SU-DHL-6 (cell line): ENCODE results near the gene S100A5.
"Not testable (repeated sequence)": the region's sequence is repeated elsewhere in the genome, so short reads cannot be mapped to it uniquely, and the experiment has no call there.

Experiments used
- H2AFZ ChIP-seq: fragments of 200-600 bp; sonication (generic); 2 replicates; pipeline ENCODE4 v1.6.1; 2014; ENCODE audit warnings: low read depth, mild to moderate bottlenecking, moderate library complexity, mixed read lengths, antibody characterized with exemption, low read length; ENCODE audit not compliant: severe bottlenecking
- H3F3A ChIP-seq: fragments of 200-600 bp; shearing (Covaris generic); 2 replicates; pipeline ENCODE4 v1.6.0; 2016; ENCODE audit warnings: antibody characterized with exemption, mild to moderate bottlenecking; ENCODE audit not compliant: insufficient read depth
- H3K27ac ChIP-seq: fragments of 200-600 bp; sonication (generic); 2 replicates; pipeline ENCODE4 v1.5.1; 2016; ENCODE audit warnings: low read depth, mild to moderate bottlenecking, low read length, moderate library complexity, mixed read lengths
- H3K27me3 ChIP-seq: fragments of 200-600 bp; sonication (generic), shearing (Covaris generic); 2 replicates; pipeline ENCODE4 v1.6.0; 2014; ENCODE audit warnings: mild to moderate bottlenecking, low read length
- H3K36me3 ChIP-seq: fragments of 200-600 bp; sonication (generic); 2 replicates; pipeline ENCODE4 v1.6.1; 2014; ENCODE audit warnings: mild to moderate bottlenecking, low read length, mixed read lengths
- H3K4me2 ChIP-seq: fragments of 300-600, 200-600 bp; shearing (Covaris generic), sonication (generic); 2 replicates; pipeline ENCODE4 v1.6.0; 2014; ENCODE audit warnings: low read length, low read depth, mild to moderate bottlenecking; ENCODE audit not compliant: poor library complexity, severe bottlenecking
- H3K4me3 ChIP-seq: fragments of 200-600 bp; sonication (generic); 2 replicates; pipeline ENCODE4 v1.5.1; 2014; ENCODE audit warnings: antibody characterized with exemption, low read length, mild to moderate bottlenecking, mixed read lengths; ENCODE audit not compliant: insufficient read depth, poor library complexity, severe bottlenecking
- H3K79me2 ChIP-seq: fragments of 200-600 bp; sonication (generic); 2 replicates; pipeline ENCODE4 v1.6.1; 2014; ENCODE audit warnings: mild to moderate bottlenecking, low read length, moderate library complexity; ENCODE audit not compliant: insufficient read depth
- H3K9ac ChIP-seq: fragments of 200-600 bp; sonication (generic); 2 replicates; pipeline ENCODE4 v1.7.0; 2014; ENCODE audit warnings: mild to moderate bottlenecking, low read length
- H3K9me2 ChIP-seq: fragments of 200-600 bp; sonication (generic); replicated peaks from 2 replicates; pipeline ENCODE4 v1.6.1; 2014; ENCODE audit warnings: low read length; ENCODE audit not compliant: insufficient read depth
- H3K9me3 ChIP-seq: fragments of 200-600 bp; sonication (generic); 2 replicates; pipeline ENCODE4 v1.6.1; 2014; ENCODE audit warnings: low read length, mixed read lengths; ENCODE audit not compliant: insufficient read depth
- H4K20me1 ChIP-seq: fragments of 200-600 bp; sonication (generic); 2 replicates; pipeline ENCODE4 v1.6.1; 2014; ENCODE audit warnings: low read depth, mild to moderate bottlenecking, antibody characterized with exemption, low read length, moderate library complexity, mixed read lengths
- EZH2phosphoT487 ChIP-seq: fragments of 200-600 bp; sonication (generic), shearing (Covaris generic); conservative IDR thresholded peaks from 2 replicates; pipeline ENCODE4 v1.6.1; 2018; ENCODE audit warnings: mild to moderate bottlenecking, antibody characterized with exemption, low read length, moderate library complexity, mixed read lengths
- TF ChIP-seq, protein P1 (sequence below): fragments of 200-600 bp; sonication (generic); IDR thresholded peaks from one replicate; pipeline ENCODE4 v1.5.1; 2017; ENCODE audit warnings: antibody characterized with exemption, mild to moderate bottlenecking, low read length, moderate library complexity; ENCODE audit not compliant: insufficient read depth, poor library complexity, severe bottlenecking

Gene S100A5, protein sequence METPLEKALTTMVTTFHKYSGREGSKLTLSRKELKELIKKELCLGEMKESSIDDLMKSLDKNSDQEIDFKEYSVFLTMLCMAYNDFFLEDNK

DNA sequence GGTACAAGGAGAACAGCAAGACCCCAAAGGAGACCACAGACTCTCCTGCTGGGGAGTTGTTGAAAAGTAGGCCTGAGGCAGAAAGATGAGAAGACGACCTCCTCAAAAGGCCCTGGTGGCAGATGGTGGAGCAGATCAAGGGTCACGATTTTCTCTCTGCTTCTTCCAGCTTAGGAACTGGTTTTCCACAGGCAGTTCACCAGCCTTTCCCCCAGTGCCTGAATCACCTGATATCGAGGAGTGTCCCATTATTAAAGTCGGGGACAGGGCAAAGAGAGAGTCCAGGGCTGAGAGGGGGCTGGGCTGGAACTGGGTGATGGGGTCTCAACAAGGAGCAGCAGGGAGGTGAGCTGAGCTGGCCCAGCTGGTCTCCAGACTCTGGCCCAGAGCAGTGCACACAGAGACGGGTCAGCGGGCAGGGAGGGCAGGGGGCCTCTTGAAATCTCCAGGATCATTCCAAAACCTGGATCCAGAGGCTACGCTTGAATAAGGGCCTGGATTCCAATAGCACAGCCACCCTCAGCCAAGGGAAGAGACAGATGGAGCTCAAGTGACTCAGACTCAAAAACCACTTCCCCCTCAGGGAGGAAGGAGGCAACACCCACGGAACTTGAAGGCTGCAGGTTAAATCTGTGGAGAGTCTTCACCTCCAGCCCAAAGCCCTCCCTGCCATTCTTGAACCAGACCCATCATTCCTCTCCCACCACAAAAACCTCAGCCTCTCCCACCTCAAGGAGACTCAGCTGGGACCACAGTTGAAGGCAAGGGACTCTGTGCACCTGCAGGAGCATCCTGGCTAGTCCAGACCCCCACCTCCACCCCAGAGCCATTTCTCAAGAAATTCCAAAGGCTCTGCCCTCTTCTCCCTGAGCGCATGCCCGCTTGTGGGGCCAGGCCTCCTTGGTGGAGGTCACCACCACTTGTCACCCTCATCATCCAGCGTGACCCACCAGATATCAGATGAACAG lies at the start of gene S100A5:
TSS of gene S100A5 (minus strand) at position 541 of the 968 bp plus-strand sequence. CDS start 743 bp downstream, outside the sequence.
- TF ChIP-seq, protein P1, sequence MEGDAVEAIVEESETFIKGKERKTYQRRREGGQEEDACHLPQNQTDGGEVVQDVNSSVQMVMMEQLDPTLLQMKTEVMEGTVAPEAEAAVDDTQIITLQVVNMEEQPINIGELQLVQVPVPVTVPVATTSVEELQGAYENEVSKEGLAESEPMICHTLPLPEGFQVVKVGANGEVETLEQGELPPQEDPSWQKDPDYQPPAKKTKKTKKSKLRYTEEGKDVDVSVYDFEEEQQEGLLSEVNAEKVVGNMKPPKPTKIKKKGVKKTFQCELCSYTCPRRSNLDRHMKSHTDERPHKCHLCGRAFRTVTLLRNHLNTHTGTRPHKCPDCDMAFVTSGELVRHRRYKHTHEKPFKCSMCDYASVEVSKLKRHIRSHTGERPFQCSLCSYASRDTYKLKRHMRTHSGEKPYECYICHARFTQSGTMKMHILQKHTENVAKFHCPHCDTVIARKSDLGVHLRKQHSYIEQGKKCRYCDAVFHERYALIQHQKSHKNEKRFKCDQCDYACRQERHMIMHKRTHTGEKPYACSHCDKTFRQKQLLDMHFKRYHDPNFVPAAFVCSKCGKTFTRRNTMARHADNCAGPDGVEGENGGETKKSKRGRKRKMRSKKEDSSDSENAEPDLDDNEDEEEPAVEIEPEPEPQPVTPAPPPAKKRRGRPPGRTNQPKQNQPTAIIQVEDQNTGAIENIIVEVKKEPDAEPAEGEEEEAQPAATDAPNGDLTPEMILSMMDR, result no peak
- TF ChIP-seq EZH2phosphoT487, result no peak
- Histone ChIP-seq H3K36me3 (no peaks in the 10 kb centered on the region), H4K20me1 (no peaks in the 10 kb centered on the region), H3K27ac (no peak within 1 kb of the TSS), H3K9me3 (no peaks in the 10 kb centered on the region), H3K4me2 (no peak within 1 kb of the TSS), H3K27me3 (no peaks in the 10 kb centered on the region), H3K4me3 (no peak within 1 kb of the TSS), H3K79me2 (no peaks in the 10 kb centered on the region), H3K9me2 (no peaks in the 10 kb centered on the region), H3K9ac (no peak within 1 kb of the TSS), H3F3A (no peaks in the 10 kb centered on the region), H2AFZ (no peak within 1 kb of the TSS)

- Histone ChIP-seq H3K4me3 (no peak overlapping the region), H3K27me3 (no peaks in the 10 kb centered on the region), H3K27ac (no peak overlapping the region), H3K4me2 (no peak overlapping the region), H3F3A (no peaks in the 10 kb centered on the region), H3K9me2 (no peaks in the 10 kb centered on the region), H2AFZ (no peak overlapping the region), H3K79me2 (no peaks in the 10 kb centered on the region), H3K36me3 (no peaks in the 10 kb centered on the region), H4K20me1 (no peaks in the 10 kb centered on the region), H3K9ac (no peak overlapping the region), H3K9me3 (no peaks in the 10 kb centered on the region)
- TF ChIP-seq, protein P1, result no peak
- no peak for TF ChIP-seq EZH2phosphoT487
These were observed 47.7 kb upstream of the S100A5 start for GRCh38 chr1:153588482-153588881.

DNA sequence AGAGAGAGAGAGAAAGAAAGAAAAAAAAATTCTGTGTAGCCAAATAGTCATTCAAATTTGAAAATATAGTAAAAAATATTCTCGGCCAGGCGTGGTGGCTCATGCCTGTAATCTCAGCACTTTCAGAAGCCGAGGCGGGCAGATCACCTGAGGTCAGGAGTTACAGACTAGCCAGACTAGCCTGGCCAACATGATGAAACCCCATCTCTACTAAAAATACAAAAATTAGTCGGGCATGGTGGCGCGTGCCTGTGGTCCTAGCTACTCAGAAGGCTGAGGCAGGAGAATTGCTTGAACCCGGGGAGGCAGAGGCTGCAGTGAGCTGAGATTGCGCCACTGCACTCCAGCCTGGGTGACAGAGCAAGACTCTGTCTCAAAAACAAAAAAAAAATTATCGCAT lies 47.3 kb upstream of the S100A5 start:
- H3K36me3 ChIP-seq, H3K9ac ChIP-seq, H3K9me3 ChIP-seq, H3K4me2 ChIP-seq, H3K79me2 ChIP-seq, H3K27ac ChIP-seq, H3F3A ChIP-seq, H3K4me3 ChIP-seq, H3K9me2 ChIP-seq, H3K27me3 ChIP-seq, H4K20me1 ChIP-seq, H2AFZ ChIP-seq: not testable (repeated sequence)

DNA sequence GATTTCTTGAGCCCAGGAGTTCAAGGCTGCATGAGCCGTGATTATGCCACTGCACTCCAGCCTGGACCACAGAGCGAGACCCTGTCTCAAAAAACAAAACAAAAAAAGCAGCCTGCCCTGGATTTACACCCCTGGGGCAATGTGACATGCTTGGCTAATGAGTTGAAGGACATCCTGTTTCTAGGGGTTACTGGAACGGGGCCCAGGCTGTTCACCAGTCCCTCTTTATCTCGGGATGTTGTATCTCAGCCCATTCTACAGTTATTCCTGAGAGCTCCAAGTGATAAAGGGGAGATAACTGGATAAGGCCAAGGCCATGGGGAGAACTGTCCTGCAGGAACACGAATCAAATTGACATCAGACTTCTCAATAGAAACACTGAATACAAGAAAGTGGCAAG lies 46.6 kb upstream of the S100A5 start:
- no peaks in the 10 kb centered on the region for H3F3A ChIP-seq
- no peak overlapping the region for H3K9ac ChIP-seq
- no peak overlapping the region for H3K4me3 ChIP-seq
- no peak overlapping the region for H2AFZ ChIP-seq
- no peak overlapping the region for H3K27ac ChIP-seq
- H3K36me3 ChIP-seq, result no peaks in the 10 kb centered on the region
- H3K79me2 ChIP-seq, result no peaks in the 10 kb centered on the region
- no peaks in the 10 kb centered on the region for H3K9me2 ChIP-seq
- no peaks in the 10 kb centered on the region for H4K20me1 ChIP-seq
- TF ChIP-seq, protein P1, result no peak
- TF ChIP-seq EZH2phosphoT487, result no peak
- no peaks in the 10 kb centered on the region for H3K27me3 ChIP-seq
- H3K9me3 ChIP-seq, result no peaks in the 10 kb centered on the region
- no peak overlapping the region for H3K4me2 ChIP-seq
